Mesendoderm (in vitro differentiated cells): ENCODE measurements around the gene CYFIP1.

Experiments
- DNase-seq: peaks from one replicate; pipeline ENCODE4 v3.0.0; 2013
- H2AK5ac ChIP-seq: 2 replicates; pipeline ENCODE4 v1.6.1; 2013; ENCODE audit warnings: low read length, inconsistent platforms
- H2BK120ac ChIP-seq: 2 replicates; pipeline ENCODE4 v1.6.1; 2013; ENCODE audit warnings: low read depth, mild to moderate bottlenecking, low read length, moderate library complexity, mixed read lengths
- H2BK15ac ChIP-seq: replicated peaks from 2 replicates; pipeline ENCODE4 v1.6.1; 2013; ENCODE audit warnings: low read depth, mild to moderate bottlenecking, moderate library complexity
- H2BK5ac ChIP-seq: 2 replicates; pipeline ENCODE4 v1.6.1; 2013; ENCODE audit warnings: low read length, inconsistent platforms
- H3K18ac ChIP-seq: 2 replicates; pipeline ENCODE4 v1.6.1; 2013; ENCODE audit warnings: mild to moderate bottlenecking, low read length, mixed read lengths
- H3K23ac ChIP-seq: one replicate; pipeline ENCODE4 v1.6.1; 2013; ENCODE audit warnings: low read length
- H3K27ac ChIP-seq: 2 replicates; pipeline ENCODE4 v1.5.1; 2013; ENCODE audit warnings: low read depth, mild to moderate bottlenecking, inconsistent platforms, low read length, moderate library complexity
- H3K27me3 ChIP-seq: 2 replicates; pipeline ENCODE4 v1.6.1; 2013; ENCODE audit warnings: low read length, control low read depth, mild to moderate bottlenecking, inconsistent platforms; ENCODE audit not compliant: insufficient read depth, poor library complexity
- H3K36me3 ChIP-seq: 2 replicates; pipeline ENCODE4 v1.6.1; 2013; ENCODE audit warnings: low read length, inconsistent platforms; ENCODE audit not compliant: control insufficient read depth, insufficient read depth
- H3K4ac ChIP-seq: one replicate; pipeline ENCODE4 v1.6.1; 2013; ENCODE audit warnings: low read depth, mild to moderate bottlenecking, low read length, moderate library complexity
- H3K4me1 ChIP-seq: 2 replicates; pipeline ENCODE4 v1.6.1; 2013; ENCODE audit warnings: low read depth, low read length, inconsistent platforms; ENCODE audit not compliant: control insufficient read depth
- H3K4me2 ChIP-seq: 2 replicates; pipeline ENCODE4 v1.6.1; 2013; ENCODE audit warnings: low read length
- H3K4me3 ChIP-seq: 2 replicates; pipeline ENCODE4 v1.5.1; 2013; ENCODE audit warnings: mild to moderate bottlenecking, low read length
- H3K56ac ChIP-seq: one replicate; pipeline ENCODE4 v1.6.1; 2013; ENCODE audit warnings: low read length
- H3K79me1 ChIP-seq: 2 replicates; pipeline ENCODE4 v1.6.1; 2013; ENCODE audit warnings: low read length, inconsistent platforms
- H3K79me2 ChIP-seq: 2 replicates; pipeline ENCODE4 v1.6.1; 2013; ENCODE audit warnings: mild to moderate bottlenecking, low read length; ENCODE audit not compliant: control insufficient read depth, insufficient read depth
- H3K9ac ChIP-seq: 2 replicates; pipeline ENCODE4 v1.6.1; 2013; ENCODE audit warnings: low read length, inconsistent platforms
- H4K5ac ChIP-seq: one replicate; pipeline ENCODE4 v1.6.1; 2013; ENCODE audit warnings: low read length
- H4K8ac ChIP-seq: one replicate; pipeline ENCODE4 v1.6.1; 2013; ENCODE audit warnings: low read depth, mild to moderate bottlenecking, control low read depth, low read length, moderate library complexity
- WGBS: extraction: QIAGEN DNeasy Blood & Tissue Kit; methylation state at CpG from one replicate; pipeline ENCODE4 v1.1.7; 2013; ENCODE audit warnings: low lambda C conversion rate, missing lambda C conversion rate; ENCODE audit not compliant: insufficient coverage; ENCODE audit errors: extremely low coverage; 5-methylcytosine and 5-hydroxymethylcytosine counted together

Gene CYFIP1

GRCh38 chr15:22950256-22950990, 29.7 kb downstream of the CYFIP1 start:
- no peak overlapping the region for H3K27ac ChIP-seq
- peaks cover 1% of the 10 kb centered on the region for H3K4me1 ChIP-seq
- H3K79me1 ChIP-seq: peaks cover 27% of the 10 kb centered on the region
- H3K27me3 ChIP-seq: no peaks in the 10 kb centered on the region
- H3K9ac ChIP-seq: no peak overlapping the region
- no peak overlapping the region for H2AK5ac ChIP-seq
- no peak overlapping the region for H3K18ac ChIP-seq
- no CpG with 5 or more reads among the region's 25 CpGs for WGBS
- H3K4me3 ChIP-seq: no peak overlapping the region
- H3K79me2 ChIP-seq: peaks cover 25% of the 10 kb centered on the region
- H2BK120ac ChIP-seq: no peak overlapping the region
- no peaks in the 10 kb centered on the region for H3K36me3 ChIP-seq
- no peak overlapping the region for H4K8ac ChIP-seq
- H4K5ac ChIP-seq: no peak overlapping the region
- no peak for DNase-seq
- no peak overlapping the region for H3K4me2 ChIP-seq
- H2BK15ac ChIP-seq: no peak overlapping the region
- no peak overlapping the region for H3K56ac ChIP-seq
- no peak overlapping the region for H3K4ac ChIP-seq
- H2BK5ac ChIP-seq: no peak overlapping the region
- H3K23ac ChIP-seq: no peak overlapping the region

DNA sequence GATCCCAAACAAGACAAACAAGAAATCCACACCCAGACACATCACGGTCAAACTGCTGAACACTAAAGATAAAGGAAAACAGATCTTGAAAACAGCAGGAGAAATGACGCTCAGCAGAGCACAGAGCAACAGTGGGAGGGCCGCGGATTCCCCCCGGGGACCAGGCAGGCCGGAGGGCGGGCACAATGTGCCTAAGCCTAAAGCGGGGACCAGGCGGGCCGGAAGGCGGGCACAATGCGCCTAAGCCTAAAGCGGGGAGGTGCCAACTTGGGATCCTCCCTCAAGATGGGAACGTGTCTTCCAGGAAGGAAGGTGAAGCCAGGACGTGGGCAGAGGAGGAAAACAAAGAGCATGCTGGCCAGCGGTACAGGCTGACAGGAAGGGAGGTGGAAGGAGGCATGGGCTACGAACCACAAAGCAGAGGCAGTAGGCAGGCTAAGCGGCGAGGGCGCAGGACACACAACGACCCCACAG, 31.1 kb downstream of the CYFIP1 start:
- no peak overlapping the region for H4K5ac ChIP-seq
- no peak overlapping the region for H3K18ac ChIP-seq
- H3K27ac ChIP-seq: no peak overlapping the region
- no CpG with 5 or more reads among the region's 21 CpGs for WGBS
- H4K8ac ChIP-seq: no peak overlapping the region
- no peak overlapping the region for H2BK5ac ChIP-seq
- H2BK15ac ChIP-seq: no peak overlapping the region
- H3K4me1 ChIP-seq: peaks cover 1% of the 10 kb centered on the region
- peak overlapping the region; percentile 68 for H3K56ac ChIP-seq
- no peak overlapping the region for H3K4me2 ChIP-seq
- H3K9ac ChIP-seq: peak overlapping the region; percentile 23
- H3K36me3 ChIP-seq: peaks cover 1% of the 10 kb centered on the region
- H3K27me3 ChIP-seq: no peaks in the 10 kb centered on the region
- H2BK120ac ChIP-seq: no peak overlapping the region
- H3K4me3 ChIP-seq: no peak overlapping the region
- H3K4ac ChIP-seq: no peak overlapping the region
- no peak overlapping the region for H2AK5ac ChIP-seq
- no peak overlapping the region for H3K23ac ChIP-seq
- DNase-seq: peak; percentile 89
- peaks cover 23% of the 10 kb centered on the region for H3K79me2 ChIP-seq
- peaks cover 26% of the 10 kb centered on the region for H3K79me1 ChIP-seq

DNA sequence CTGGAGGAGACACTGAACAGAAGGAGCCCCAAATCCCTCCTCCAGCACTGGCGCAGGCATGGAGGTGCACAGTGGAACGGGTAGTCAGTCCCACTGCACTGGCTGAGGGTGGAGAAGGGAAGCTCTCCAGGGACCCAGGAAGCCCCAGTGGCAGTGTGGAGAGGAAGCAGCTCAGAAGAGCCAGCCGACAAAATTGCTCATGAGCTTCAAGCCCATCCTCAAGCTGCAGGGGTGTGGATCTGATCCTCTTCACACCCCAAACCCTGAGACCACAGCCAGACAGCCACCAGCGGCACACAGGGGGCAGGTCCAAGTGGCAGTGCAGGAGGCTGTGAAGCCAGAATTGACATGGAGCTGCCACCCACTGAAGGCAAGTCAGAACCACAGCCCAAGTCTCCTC, 32.1 kb downstream of the CYFIP1 start:
- no peak for DNase-seq
- no CpG with 5 or more reads among the region's 4 CpGs for WGBS
- Histone ChIP-seq H3K27me3 (no peaks in the 10 kb centered on the region), H3K4me1 (no peaks in the 10 kb centered on the region), H2BK120ac (no peak overlapping the region), H2AK5ac (no peak overlapping the region), H4K5ac (no peak overlapping the region), H3K36me3 (peaks cover 1% of the 10 kb centered on the region), H3K79me2 (peaks cover 23% of the 10 kb centered on the region), H4K8ac (no peak overlapping the region), H3K4me2 (no peak overlapping the region), H3K56ac (no peak overlapping the region), H3K4me3 (no peak overlapping the region), H3K9ac (no peak overlapping the region), H3K23ac (no peak overlapping the region), H3K27ac (no peak overlapping the region), H3K18ac (no peak overlapping the region), H2BK5ac (no peak overlapping the region), H3K4ac (no peak overlapping the region), H3K79me1 (peaks cover 22% of the 10 kb centered on the region), H2BK15ac (no peak overlapping the region)

DNA sequence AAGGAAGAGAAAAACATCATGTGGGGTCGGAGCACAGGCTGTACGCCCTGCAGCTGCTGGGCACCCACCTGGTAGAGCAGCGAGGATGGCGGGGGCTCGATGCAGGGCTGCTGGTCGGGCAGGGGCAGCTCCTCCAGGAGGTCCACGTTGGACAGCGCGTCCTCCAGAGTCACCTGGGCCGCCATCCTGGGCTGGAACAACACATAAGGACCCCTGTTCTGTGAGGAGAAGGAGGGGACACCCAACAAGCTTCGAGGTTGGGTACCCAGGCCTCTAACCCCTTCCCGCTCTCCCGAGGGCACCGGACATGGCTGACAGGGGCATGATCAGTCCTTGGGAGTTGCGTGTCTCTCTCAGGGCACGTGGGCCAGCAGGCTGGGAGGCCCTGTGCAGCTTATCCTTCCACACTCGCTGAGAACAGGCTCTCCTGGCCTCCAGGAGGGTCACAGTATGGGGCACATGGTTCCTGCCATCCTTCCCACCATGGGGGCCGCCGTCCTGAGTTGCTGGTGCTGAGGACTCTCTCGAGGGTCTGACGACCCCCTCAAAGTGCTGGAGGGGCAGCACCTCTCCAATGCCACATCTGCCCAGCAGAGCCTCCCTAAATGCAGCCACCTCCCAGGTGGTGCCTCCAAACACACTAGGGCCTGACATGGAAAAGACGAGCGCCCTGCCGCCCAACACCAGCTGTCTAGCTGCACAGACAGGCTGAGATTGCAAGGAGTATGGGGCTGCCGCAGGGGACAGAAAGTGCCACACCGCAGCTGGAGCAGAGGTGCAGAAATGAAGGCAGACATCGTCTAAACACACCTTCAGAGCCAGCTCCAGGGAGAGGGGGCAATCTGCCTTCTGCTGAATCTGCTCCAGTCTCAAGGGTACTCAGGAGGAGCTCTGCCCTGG, 32.8 kb downstream of the CYFIP1 start:
- no peak for DNase-seq
- Histone ChIP-seq H3K56ac (peak overlapping the region; percentile 8), H3K4me1 (no peaks in the 10 kb centered on the region), H3K36me3 (peaks cover 1% of the 10 kb centered on the region), H2AK5ac (no peak overlapping the region), H2BK15ac (no peak overlapping the region), H4K5ac (no peak overlapping the region), H3K23ac (no peak overlapping the region), H3K4ac (no peak overlapping the region), H3K79me2 (peaks cover 21% of the 10 kb centered on the region), H3K27me3 (no peaks in the 10 kb centered on the region), H3K4me3 (no peak overlapping the region), H3K18ac (no peak overlapping the region), H3K79me1 (peaks cover 18% of the 10 kb centered on the region), H4K8ac (no peak overlapping the region), H3K9ac (no peak overlapping the region), H3K4me2 (no peak overlapping the region), H3K27ac (no peak overlapping the region), H2BK5ac (no peak overlapping the region), H2BK120ac (no peak overlapping the region)
- WGBS: no CpG with 5 or more reads among the region's 27 CpGs

- Histone ChIP-seq H3K27me3 (no peaks in the 10 kb centered on the region), H3K79me1 (peaks cover 11% of the 10 kb centered on the region), H3K9ac (no peak overlapping the region), H2AK5ac (no peak overlapping the region), H3K4me2 (no peak overlapping the region), H3K27ac (no peak overlapping the region), H2BK120ac (no peak overlapping the region), H3K36me3 (peaks cover 1% of the 10 kb centered on the region), H3K23ac (no peak overlapping the region), H2BK15ac (no peak overlapping the region), H3K4me1 (no peaks in the 10 kb centered on the region), H3K4ac (no peak overlapping the region), H2BK5ac (no peak overlapping the region), H3K18ac (no peak overlapping the region), H3K56ac (no peak overlapping the region), H4K5ac (no peak overlapping the region), H3K79me2 (peaks cover 7% of the 10 kb centered on the region), H3K4me3 (no peak overlapping the region), H4K8ac (no peak overlapping the region)
- no CpG with 5 or more reads among the region's 10 CpGs for WGBS
- DNase-seq: no peak
Observed at GRCh38 chr15:22945071-22945470, 35.1 kb downstream of the CYFIP1 start.
